Lung (tissue), 12 donors: Measurements from ENCODE around the gene FOSL1. TPM values are rescaled to one million over a fixed set of nuclear protein-coding genes. Genes with fewer than 3 reads are reported as not detected.

Experiments used
- ATAC-seq: fragments of 200-7000 bp; cut with Tn5 transposase; one replicate; pipeline ENCODE4 v1.9.1; 2020; ENCODE audit warnings: moderate number of reproducible peaks; ENCODE audit not compliant: insufficient read depth, low FRiP score
- DNase-seq, 3 donors: peaks; one replicate each; pipeline ENCODE4 v3.0.0-alpha.2; 2013 to 2017
- H3K27ac ChIP-seq, 2 donors: one replicate each; pipeline ENCODE4 v1.5.1; 2013; ENCODE audit warnings: mild to moderate bottlenecking in 2 of 2, moderate library complexity in 2 of 2, control low read depth in 1 of 2, inconsistent platforms in 1 of 2, low read depth in 1 of 2, low read length in 1 of 2
- H3K27me3 ChIP-seq, 3 donors: one replicate each; pipeline ENCODE4 v1.5.1; 2013; ENCODE audit warnings: low read length in 2 of 3; ENCODE audit not compliant: control insufficient read depth in 3 of 3, insufficient read depth in 3 of 3
- H3K36me3 ChIP-seq, 4 donors: one replicate each; pipeline ENCODE4 v1.5.1; 2013; ENCODE audit warnings: low read length in 4 of 4, mild to moderate bottlenecking in 1 of 4, moderate library complexity in 1 of 4; ENCODE audit not compliant: control insufficient read depth in 4 of 4, insufficient read depth in 4 of 4
- H3K4me1 ChIP-seq, 5 donors: one replicate each; pipeline ENCODE4 v1.5.1; 2013; ENCODE audit warnings: low read length in 5 of 5, mild to moderate bottlenecking in 2 of 5, moderate library complexity in 1 of 5; ENCODE audit not compliant: control insufficient read depth in 5 of 5, insufficient read depth in 5 of 5
- H3K4me3 ChIP-seq: one replicate; pipeline ENCODE4 v1.5.1; 2013; ENCODE audit warnings: mild to moderate bottlenecking, control low read depth, moderate library complexity
- H3K9ac ChIP-seq, 2 donors: one replicate each; pipeline ENCODE4 v1.5.1; 2013; ENCODE audit warnings: low read length in 2 of 2, control low read depth in 1 of 2; ENCODE audit not compliant: insufficient read depth in 1 of 2
- H3K9me3 ChIP-seq, 4 donors: one replicate each; pipeline ENCODE4 v1.5.1; 2013; ENCODE audit warnings: low read length in 3 of 4, mild to moderate bottlenecking in 1 of 4, moderate library complexity in 1 of 4; ENCODE audit not compliant: control insufficient read depth in 4 of 4, insufficient read depth in 3 of 4
- CTCF ChIP-seq: IDR thresholded peaks from 2 replicates; pipeline ENCODE4 v1.5.1; 2012; ENCODE audit warnings: mild to moderate bottlenecking; ENCODE audit errors: control extremely low read depth, extremely low read depth
- WGBS, 2 donors: extraction: QIAGEN DNeasy Blood & Tissue Kit; methylation state at CpG; one replicate each; pipeline ENCODE4 v1.1.7; 2013; 5-methylcytosine and 5-hydroxymethylcytosine counted together
- polyA plus RNA-seq, 2 donors: library from polyadenylated mRNA; stranded (reverse); fragments of 200-250 nt; gene quantifications; one replicate each; pipeline ENCODE4 v1.2.1, GENCODE V29; 2013
- total RNA-seq, 2 donors: library from RNA; depleted of rRNA in 1 of 2; stranded (reverse); fragments of >200 nt in 1 of 2; gene quantifications; one replicate each; pipeline ENCODE4 v1.2.1, GENCODE V29; 2014 to 2021
- donor health status: control.
- donor health status: control.
- donor health status: Bipolar disorder and iron deficiency.
- donor health status: healthy.
- donor health status: DM: yes; HTN: yes; CAD: no.

Gene FOSL1
- total and polyA plus RNA-seq, 4 donors = 0.43 to 19.9 (median 15.3) TPM

GRCh38 chr11:65931773-65932557 is 31.8 kb upstream of the FOSL1 start:
- WGBS, 2 donors = 56 to 67% methylated on average over 13 of the region's 13 CpGs
- TF ChIP-seq CTCF = no peak
- Histone ChIP-seq H3K27me3 (no peaks in the 10 kb centered on the region), H3K27ac (no peak overlapping the region), H3K4me1 (peaks cover 0 to 12% (median 0%) of the 10 kb centered on the region in 5 donors), H3K4me3 (no peak overlapping the region), H3K9ac (no peak overlapping the region), H3K36me3 (no peaks in the 10 kb centered on the region), H3K9me3 (no peaks in the 10 kb centered on the region)
- DNase-seq (no peak), ATAC-seq (no peak)

GRCh38 chr11:65928667-65929066 is 28.5 kb upstream of the FOSL1 start:
- Histone ChIP-seq H3K27me3 (no peaks in the 10 kb centered on the region), H3K36me3 (peaks cover 0 to 3% (median 1%) of the 10 kb centered on the region in 4 donors), H3K9me3 (no peaks in the 10 kb centered on the region), H3K4me3 (no peak overlapping the region), H3K4me1 (peaks cover 0 to 6% (median 0%) of the 10 kb centered on the region in 5 donors), H3K9ac (no peak overlapping the region), H3K27ac (no peak overlapping the region)
- ATAC-seq (no peak), DNase-seq (no peak)
- TF ChIP-seq CTCF = no peak
- 39 to 56% methylated on average over 6 of the region's 6 CpGs for WGBS, 2 donors

GRCh38 chr11:65927904-65928397 is 27.8 kb upstream of the FOSL1 start:
- 14 to 34% methylated on average over 9 of the region's 9 CpGs for WGBS, 2 donors
- no peak for TF ChIP-seq CTCF
- Histone ChIP-seq H3K4me3 (no peak overlapping the region), H3K9ac (no peak overlapping the region), H3K27me3 (no peaks in the 10 kb centered on the region), H3K36me3 (peaks cover 0 to 9% (median 3%) of the 10 kb centered on the region in 4 donors), H3K9me3 (no peaks in the 10 kb centered on the region), H3K27ac (peak overlapping the region in 1 of 2 donors; percentile 64), H3K4me1 (peaks cover 0 to 6% (median 0%) of the 10 kb centered on the region in 5 donors)
- no peak for DNase-seq
- ATAC-seq = peak; percentile 58
